Mesothelial cell of epicardium (in vitro differentiated cells): Measurements from ENCODE around the gene SNAPIN. TPM values are rescaled to one million over a fixed set of nuclear protein-coding genes. Genes with fewer than 3 reads are reported as not detected.

Source experiments
- DNase-seq, 2 experiments: peaks; one replicate each; pipeline ENCODE4 v3.0.0; 2021; ENCODE audit warnings: low spot score in 2 of 2; ENCODE audit not compliant: unreplicated experiment in 2 of 2
- H3K27ac Mint-ChIP-seq: 2 replicates; pipeline ENCODE4 v1.8.0; 2021; ENCODE audit warnings: mixed read lengths
- H3K27me3 Mint-ChIP-seq: 2 replicates; pipeline ENCODE4 v1.8.0; 2021; ENCODE audit warnings: low read depth, mixed read lengths
- H3K36me3 Mint-ChIP-seq: 2 replicates; pipeline ENCODE4 v1.8.0; 2021; ENCODE audit warnings: mixed read lengths
- H3K4me1 Mint-ChIP-seq: 2 replicates; pipeline ENCODE4 v1.8.0; 2021; ENCODE audit warnings: mixed read lengths
- H3K4me3 Mint-ChIP-seq: 2 replicates; pipeline ENCODE4 v1.8.0; 2021; ENCODE audit warnings: mild to moderate bottlenecking, moderate library complexity, mixed read lengths
- H3K9me3 Mint-ChIP-seq: 2 replicates; pipeline ENCODE4 v1.8.0; 2021; ENCODE audit warnings: mixed read lengths
- total RNA-seq: library from RNA; stranded (reverse); gene quantifications from 3 replicates; pipeline ENCODE4 v1.2.1, GENCODE V29; 2021
- TF ChIP-seq, protein P1 (sequence below): fragments of 200-600 bp; sonication (generic); IDR thresholded peaks from one replicate; pipeline ENCODE4 v1.5.0; 2021; ENCODE audit warnings: antibody characterized with exemption; ENCODE audit not compliant: unreplicated experiment

Gene SNAPIN
- total RNA-seq, 1 donor from 2014 or later: 34.6 TPM

DNA sequence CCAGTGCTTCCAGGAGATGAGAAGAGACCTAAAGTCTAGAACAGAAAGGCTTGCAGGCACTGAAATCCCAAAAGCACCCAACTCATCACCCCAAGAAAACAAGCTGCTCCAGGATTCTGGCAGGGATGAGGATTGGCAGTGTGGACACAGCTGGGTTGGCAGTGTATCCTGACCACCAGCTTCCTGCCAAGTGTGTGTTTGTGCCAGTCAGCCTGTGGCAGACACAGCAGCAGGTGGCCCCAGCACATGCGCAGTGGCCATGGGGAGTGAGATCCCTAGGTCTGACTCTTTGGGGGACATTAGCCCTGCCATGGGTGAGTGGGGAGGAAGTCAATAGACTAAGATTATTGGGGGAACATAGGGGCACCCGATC lies 8.7 kb upstream of the SNAPIN start:
- Mint-ChIP-seq H3K27me3 (no peaks in the 10 kb centered on the region), H3K4me3 (no peak overlapping the region), H3K36me3 (peaks cover 14% of the 10 kb centered on the region), H3K9me3 (no peaks in the 10 kb centered on the region), H3K4me1 (no peaks in the 10 kb centered on the region), H3K27ac (no peak overlapping the region)
- no peak for DNase-seq
- TF ChIP-seq, protein P1, sequence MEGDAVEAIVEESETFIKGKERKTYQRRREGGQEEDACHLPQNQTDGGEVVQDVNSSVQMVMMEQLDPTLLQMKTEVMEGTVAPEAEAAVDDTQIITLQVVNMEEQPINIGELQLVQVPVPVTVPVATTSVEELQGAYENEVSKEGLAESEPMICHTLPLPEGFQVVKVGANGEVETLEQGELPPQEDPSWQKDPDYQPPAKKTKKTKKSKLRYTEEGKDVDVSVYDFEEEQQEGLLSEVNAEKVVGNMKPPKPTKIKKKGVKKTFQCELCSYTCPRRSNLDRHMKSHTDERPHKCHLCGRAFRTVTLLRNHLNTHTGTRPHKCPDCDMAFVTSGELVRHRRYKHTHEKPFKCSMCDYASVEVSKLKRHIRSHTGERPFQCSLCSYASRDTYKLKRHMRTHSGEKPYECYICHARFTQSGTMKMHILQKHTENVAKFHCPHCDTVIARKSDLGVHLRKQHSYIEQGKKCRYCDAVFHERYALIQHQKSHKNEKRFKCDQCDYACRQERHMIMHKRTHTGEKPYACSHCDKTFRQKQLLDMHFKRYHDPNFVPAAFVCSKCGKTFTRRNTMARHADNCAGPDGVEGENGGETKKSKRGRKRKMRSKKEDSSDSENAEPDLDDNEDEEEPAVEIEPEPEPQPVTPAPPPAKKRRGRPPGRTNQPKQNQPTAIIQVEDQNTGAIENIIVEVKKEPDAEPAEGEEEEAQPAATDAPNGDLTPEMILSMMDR: no peak

DNA sequence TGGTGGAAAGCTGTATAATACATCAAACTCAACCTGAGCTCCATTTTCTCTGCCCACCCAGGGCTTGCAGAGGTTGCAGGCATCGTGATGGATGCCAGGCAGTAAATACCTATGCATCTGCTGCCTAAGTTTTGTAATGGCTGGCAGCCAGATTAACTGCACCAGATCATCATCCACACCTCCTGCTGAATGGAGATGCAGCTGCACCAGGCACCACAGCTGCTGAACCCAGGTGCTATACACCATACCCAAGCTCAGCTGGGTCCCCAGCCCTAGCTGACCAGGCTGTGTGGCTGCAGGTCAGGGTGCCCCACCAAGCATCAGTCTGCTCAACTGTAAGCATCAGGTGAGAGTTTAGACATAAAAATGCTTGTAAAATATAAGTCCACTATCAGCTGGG lies 6.7 kb upstream of the SNAPIN start:
- Mint-ChIP-seq H3K4me3 (no peak overlapping the region), H3K36me3 (peaks cover 3% of the 10 kb centered on the region), H3K4me1 (no peaks in the 10 kb centered on the region), H3K27ac (no peak overlapping the region), H3K9me3 (no peaks in the 10 kb centered on the region), H3K27me3 (no peaks in the 10 kb centered on the region)
- TF ChIP-seq, protein P1: no peak
- no peak for DNase-seq

GRCh38 chr1:153652805-153653500 lies 5.5 kb upstream of the SNAPIN start:
- no peak overlapping the region for H3K4me3 Mint-ChIP-seq
- H3K9me3 Mint-ChIP-seq: no peaks in the 10 kb centered on the region
- no peaks in the 10 kb centered on the region for H3K27me3 Mint-ChIP-seq
- H3K36me3 Mint-ChIP-seq: no peaks in the 10 kb centered on the region
- TF ChIP-seq, protein P1: no peak
- H3K4me1 Mint-ChIP-seq: no peaks in the 10 kb centered on the region
- DNase-seq: no peak
- no peak overlapping the region for H3K27ac Mint-ChIP-seq

- DNase-seq: no peak
- Mint-ChIP-seq H3K4me1 (peaks cover 11% of the 10 kb centered on the region), H3K9me3 (no peaks in the 10 kb centered on the region), H3K27me3 (no peaks in the 10 kb centered on the region), H3K27ac (no peak overlapping the region), H3K4me3 (no peak overlapping the region), H3K36me3 (no peaks in the 10 kb centered on the region)
- TF ChIP-seq, protein P1: no peak
Observed at GRCh38 chr1:153655333-153655732, 3.2 kb upstream of the SNAPIN start.

DNA sequence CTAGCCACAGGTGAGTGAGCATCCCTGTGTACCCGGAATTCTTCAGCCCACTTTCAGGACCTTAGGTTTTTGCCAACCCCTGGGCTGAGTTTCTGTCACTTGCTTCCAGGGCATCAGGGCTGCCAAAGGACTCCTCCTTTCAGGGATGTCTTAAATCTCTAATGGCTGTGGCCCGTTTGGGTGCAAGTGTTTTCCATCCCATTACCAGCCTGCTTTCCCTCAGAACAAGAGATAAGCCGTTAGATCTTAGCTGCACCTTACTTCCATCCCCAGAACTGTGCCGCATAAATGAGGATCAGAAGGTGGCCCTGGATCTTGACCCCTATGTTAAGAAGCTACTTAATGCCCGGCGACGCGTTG lies 652 bp downstream of the SNAPIN start:
- Mint-ChIP-seq H3K27ac (peak overlapping the region; percentile 96), H3K9me3 (no peaks in the 10 kb centered on the region), H3K4me3 (peak overlapping the region; percentile 95), H3K27me3 (no peaks in the 10 kb centered on the region), H3K36me3 (peaks cover 13% of the 10 kb centered on the region), H3K4me1 (peaks cover 11% of the 10 kb centered on the region)
- TF ChIP-seq, protein P1: no peak
- no peak for DNase-seq

- H3K4me3 Mint-ChIP-seq: peak overlapping the region; percentile 95
- TF ChIP-seq, protein P1: no peak
- DNase-seq: no peak
- peaks cover 11% of the 10 kb centered on the region for H3K4me1 Mint-ChIP-seq
- no peaks in the 10 kb centered on the region for H3K9me3 Mint-ChIP-seq
- H3K27me3 Mint-ChIP-seq: no peaks in the 10 kb centered on the region
- peaks cover 16% of the 10 kb centered on the region for H3K36me3 Mint-ChIP-seq
- peak overlapping the region; percentile 96 for H3K27ac Mint-ChIP-seq
Observed at GRCh38 chr1:153659656-153660055, 1.2 kb downstream of the SNAPIN start.
